ENCODE results near the gene NAA38.
"Not testable (repeated sequence)": the region's sequence is repeated elsewhere in the genome, so short reads cannot be mapped to it uniquely, and the experiment has no call there.

Gene NAA38

GRCh38 chr17:7875804-7876370, 18.5 kb upstream of the NAA38 start:
- DNase-seq (ENCODE audit: low read depth in 1 of 2, low spot score in 1 of 2): no peak
- in situ Hi-C loops (cut with HindIII; ENCODE audit: low pct_unique_long_range_greater_than_20kb, low sequenced_read_pairs): no loop called here
- TF ChIP-seq JUND (IDR thresholded peaks at IDR 0.05; ENCODE audit: low read depth): no peak

DNA sequence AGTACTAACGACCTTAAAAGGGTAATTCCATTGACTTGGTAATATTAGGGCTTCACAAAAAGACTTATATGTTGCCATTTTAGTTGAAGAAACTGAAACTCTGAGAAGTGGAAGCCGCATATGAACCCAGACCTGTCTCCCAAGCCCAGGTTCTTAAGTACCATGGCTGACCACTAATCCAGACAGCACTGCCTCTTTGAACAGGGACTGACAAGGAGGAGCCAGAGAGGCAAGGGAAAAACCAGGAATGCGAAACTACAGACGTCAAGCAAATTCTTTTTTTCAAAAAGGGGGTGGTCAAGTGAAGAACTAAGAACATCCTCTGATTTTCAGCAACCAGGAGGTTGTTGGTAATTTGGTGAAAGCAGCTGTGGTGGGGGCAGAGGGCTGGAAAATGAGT, 15.7 kb upstream of the NAA38 start:
- no peak for DNase-seq (ENCODE audit: low read depth in 1 of 2, low spot score in 1 of 2)
- no peak for TF ChIP-seq JUND (IDR thresholded peaks at IDR 0.05; ENCODE audit: low read depth)
- in situ Hi-C loops (cut with HindIII; ENCODE audit: low pct_unique_long_range_greater_than_20kb, low sequenced_read_pairs): no loop called here

- TF ChIP-seq JUND (IDR thresholded peaks at IDR 0.05; ENCODE audit: low read depth): no peak
- in situ Hi-C loops (cut with HindIII; ENCODE audit: low pct_unique_long_range_greater_than_20kb, low sequenced_read_pairs): no loop called here
- no peak for DNase-seq (ENCODE audit: low read depth in 1 of 2, low spot score in 1 of 2)
These were observed 10.5 kb upstream of the NAA38 start for GRCh38 chr17:7867881-7868329.

GRCh38 chr17:7864995-7865650, 7.8 kb upstream of the NAA38 start:
- in situ Hi-C loops (cut with HindIII; ENCODE audit: low pct_unique_long_range_greater_than_20kb, low sequenced_read_pairs): no loop called here
- no peak for TF ChIP-seq JUND (IDR thresholded peaks at IDR 0.05; ENCODE audit: low read depth)
- DNase-seq (ENCODE audit: low read depth in 1 of 2, low spot score in 1 of 2): no peak

GRCh38 chr17:7864384-7864783, 7.0 kb upstream of the NAA38 start:
- in situ Hi-C loops (cut with HindIII; ENCODE audit: low pct_unique_long_range_greater_than_20kb, low sequenced_read_pairs); DNase-seq (ENCODE audit: low read depth in 1 of 2, low spot score in 1 of 2): not testable (repeated sequence)

DNA sequence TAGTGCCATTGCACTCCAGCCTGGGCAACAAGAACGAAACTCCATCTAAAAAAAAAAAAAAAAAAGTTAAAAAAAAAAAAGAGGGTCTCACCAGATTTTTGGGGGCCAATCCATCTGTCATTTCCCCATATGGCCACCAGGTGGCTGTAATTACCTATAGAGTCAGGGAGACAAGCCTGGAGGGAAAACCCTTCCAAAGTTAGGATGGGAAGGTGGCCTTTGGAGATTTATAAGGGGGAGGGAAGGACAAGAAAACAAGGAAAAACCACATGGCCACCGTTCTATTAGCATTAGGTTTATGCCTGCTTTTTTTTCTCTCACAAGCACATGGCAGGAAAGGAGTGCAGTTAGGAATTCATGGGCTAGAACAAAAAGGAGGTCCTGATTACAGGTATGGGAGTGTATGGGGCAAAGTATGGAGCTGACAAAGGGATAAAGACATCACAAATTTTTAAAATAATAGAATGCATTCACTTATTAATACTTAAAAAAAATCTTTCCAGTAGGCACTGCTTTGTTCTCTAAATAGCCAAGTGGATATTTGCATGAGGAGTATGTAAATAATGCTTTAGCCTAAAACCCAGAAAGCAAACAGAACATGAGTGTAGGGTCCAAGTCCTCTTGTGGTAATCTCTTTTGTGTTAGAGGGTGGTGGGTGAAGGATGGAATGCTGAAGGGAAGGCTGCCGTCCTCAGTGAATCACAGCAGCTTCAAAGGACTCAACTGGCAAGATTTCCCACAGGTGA, 5.5 kb upstream of the NAA38 start:
- TF ChIP-seq JUND (IDR thresholded peaks at IDR 0.05; ENCODE audit: low read depth): no peak
- in situ Hi-C loops (cut with HindIII; ENCODE audit: low pct_unique_long_range_greater_than_20kb, low sequenced_read_pairs): no loop called here
- DNase-seq (ENCODE audit: low read depth in 1 of 2, low spot score in 1 of 2): peak in 1 of 2 experiments; percentile 60

GRCh38 chr17:7859028-7859427, 1.7 kb upstream of the NAA38 start:
- TF ChIP-seq JUND (IDR thresholded peaks at IDR 0.05; ENCODE audit: low read depth): no peak
- in situ Hi-C loops (cut with HindIII; ENCODE audit: low pct_unique_long_range_greater_than_20kb, low sequenced_read_pairs): no loop called here
- no peak for DNase-seq (ENCODE audit: low read depth in 1 of 2, low spot score in 1 of 2)

DNA sequence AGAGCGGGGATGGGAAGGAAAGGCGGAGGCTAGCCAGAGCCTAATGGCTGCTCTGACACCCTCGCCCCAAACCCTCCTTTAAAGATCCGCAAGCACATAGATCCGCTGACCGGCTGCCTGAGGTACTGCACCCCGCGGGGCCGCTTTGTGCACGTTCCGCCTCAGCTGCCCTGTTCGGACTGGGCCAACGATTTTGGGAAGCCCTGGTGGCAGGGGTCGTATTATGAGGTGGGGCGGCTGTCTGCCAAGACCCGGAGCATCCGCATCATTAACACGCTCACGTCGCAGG, 1.1 kb upstream of the NAA38 start:
- no peak for TF ChIP-seq JUND (IDR thresholded peaks at IDR 0.05; ENCODE audit: low read depth)
- in situ Hi-C loops (cut with HindIII; ENCODE audit: low pct_unique_long_range_greater_than_20kb, low sequenced_read_pairs): no loop called here
- no peak for DNase-seq (ENCODE audit: low read depth in 1 of 2, low spot score in 1 of 2)

GRCh38 chr17:7857713-7858521, 558 bp upstream of the NAA38 start, which contains the start of gene CYB5D1:
Gene CYB5D1 (plus strand): TSS chr17:7858003. CDS start chr17:7858135, 132 bp downstream.
- DNase-seq (ENCODE audit: low read depth in 1 of 2, low spot score in 1 of 2): peak in 1 of 2 experiments; percentile 95
- in situ Hi-C loops (cut with HindIII; ENCODE audit: low pct_unique_long_range_greater_than_20kb, low sequenced_read_pairs): no loop called here
- no peak for TF ChIP-seq JUND (IDR thresholded peaks at IDR 0.05; ENCODE audit: low read depth)

DNA sequence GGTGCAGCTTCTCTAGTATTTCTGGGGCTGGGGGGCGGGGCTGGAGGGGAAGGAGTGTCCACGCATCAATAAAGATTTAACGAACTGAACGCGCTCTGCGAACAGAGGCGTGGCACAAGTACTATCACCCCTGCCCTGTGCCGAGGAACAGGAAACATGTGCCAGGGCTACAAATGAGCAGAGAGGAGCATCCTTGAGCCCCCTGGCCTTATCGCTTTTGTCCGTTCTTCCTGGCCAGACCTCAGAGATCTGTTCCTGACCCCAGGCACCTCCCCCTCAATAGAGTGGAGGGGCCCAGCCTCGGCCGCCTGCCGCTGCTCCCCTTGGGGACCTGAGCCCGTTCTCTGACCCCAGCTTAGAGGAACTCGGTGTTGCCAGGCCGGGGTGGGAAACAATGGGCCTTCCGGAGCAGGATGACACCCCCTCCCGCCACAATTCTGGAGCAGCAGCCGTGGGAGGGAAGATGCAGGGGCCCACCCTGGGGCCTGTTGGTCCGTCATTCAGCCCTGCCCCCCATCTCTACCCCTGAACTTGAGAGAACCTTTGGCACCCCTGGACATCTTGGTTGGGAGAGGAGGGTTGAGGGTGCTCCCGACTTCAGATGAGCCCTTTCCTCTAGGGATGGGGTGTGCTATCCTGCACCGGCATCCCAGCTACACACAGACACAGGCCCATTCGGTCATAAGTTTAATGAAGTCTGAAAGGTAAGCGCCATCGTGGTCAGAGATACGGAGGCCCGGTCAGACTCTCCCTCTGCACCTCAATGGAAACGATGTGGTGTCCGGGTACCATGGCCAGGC, 1.1 kb downstream of the NAA38 start:
- in situ Hi-C loops (cut with HindIII; ENCODE audit: low pct_unique_long_range_greater_than_20kb, low sequenced_read_pairs): no loop called here
- TF ChIP-seq JUND (IDR thresholded peaks at IDR 0.05; ENCODE audit: low read depth): no peak
- no peak for DNase-seq (ENCODE audit: low read depth in 1 of 2, low spot score in 1 of 2)

GRCh38 chr17:7855660-7856010, 1.7 kb downstream of the NAA38 start:
- no peak for DNase-seq (ENCODE audit: low read depth in 1 of 2, low spot score in 1 of 2)
- in situ Hi-C loops (cut with HindIII; ENCODE audit: low pct_unique_long_range_greater_than_20kb, low sequenced_read_pairs): no loop called here
- TF ChIP-seq JUND (IDR thresholded peaks at IDR 0.05; ENCODE audit: low read depth): no peak

All from T47D (cell line).